Trophoblast cell (in vitro differentiated cells and primary cell): ENCODE measurements around the gene CACNB2.
A peak's percentile ranks its signal among the peaks of the same experiment; 100 is the strongest.

Experiments
- DNase-seq, 2 donors: peaks; one replicate each; pipeline ENCODE4 v3.0.0-alpha.2; 2016
- H2AFZ ChIP-seq: 2 replicates; pipeline ENCODE4 v1.6.1; 2013; ENCODE audit warnings: low read length, moderate library complexity, mild to moderate bottlenecking; ENCODE audit not compliant: insufficient read depth, poor library complexity
- H2AK5ac ChIP-seq: 2 replicates; pipeline ENCODE4 v1.6.1; 2013; ENCODE audit warnings: mild to moderate bottlenecking, low read length
- H2BK120ac ChIP-seq: 2 replicates; pipeline ENCODE4 v1.6.1; 2013; ENCODE audit warnings: low read length, mild to moderate bottlenecking, moderate library complexity; ENCODE audit not compliant: insufficient read depth, poor library complexity
- H2BK12ac ChIP-seq: 2 replicates; pipeline ENCODE4 v1.6.1; 2013; ENCODE audit warnings: mild to moderate bottlenecking, low read length, moderate library complexity
- H2BK5ac ChIP-seq: 2 replicates; pipeline ENCODE4 v1.6.1; 2013; ENCODE audit warnings: low read length, low read depth, moderate library complexity, mild to moderate bottlenecking; ENCODE audit not compliant: poor library complexity
- H3K14ac ChIP-seq: 2 replicates; pipeline ENCODE4 v1.6.1; 2013; ENCODE audit warnings: mild to moderate bottlenecking, low read length
- H3K18ac ChIP-seq: 2 replicates; pipeline ENCODE4 v1.6.1; 2013; ENCODE audit warnings: mild to moderate bottlenecking, low read length
- H3K23ac ChIP-seq: 2 replicates; pipeline ENCODE4 v1.6.1; 2013; ENCODE audit warnings: low read length
- H3K27ac ChIP-seq: 2 replicates; pipeline ENCODE4 v1.5.1; 2013; ENCODE audit warnings: low read depth, mild to moderate bottlenecking, inconsistent platforms, low read length, moderate library complexity
- H3K27me3 ChIP-seq: 2 replicates; pipeline ENCODE4 v1.6.1; 2013; ENCODE audit warnings: inconsistent platforms, mild to moderate bottlenecking, low read length, moderate library complexity; ENCODE audit not compliant: insufficient read depth
- H3K36me3 ChIP-seq, 2 experiments: 1 replicate in 1 of 2; 2 replicates in 1 of 2; pipeline ENCODE4 v1.6.1; 2013; ENCODE audit warnings: low read length in 2 of 2, mild to moderate bottlenecking in 2 of 2, moderate library complexity in 1 of 2; ENCODE audit not compliant: insufficient read depth in 2 of 2, control insufficient read depth in 1 of 2
- H3K4ac ChIP-seq: 2 replicates; pipeline ENCODE4 v1.6.1; 2013; ENCODE audit warnings: low read depth, mild to moderate bottlenecking, low read length, moderate library complexity
- H3K4me1 ChIP-seq, 2 experiments: 1 replicate in 1 of 2; 2 replicates in 1 of 2; pipeline ENCODE4 v1.6.1; 2013; ENCODE audit warnings: low read length in 2 of 2, mild to moderate bottlenecking in 2 of 2, moderate library complexity in 1 of 2; ENCODE audit not compliant: insufficient read depth in 2 of 2, control insufficient read depth in 1 of 2
- H3K4me2 ChIP-seq: 2 replicates; pipeline ENCODE4 v1.6.1; 2013; ENCODE audit warnings: inconsistent platforms, mild to moderate bottlenecking, low read length, moderate library complexity
- H3K4me3 ChIP-seq: 2 replicates; pipeline ENCODE4 v1.5.1; 2013; ENCODE audit warnings: mild to moderate bottlenecking, low read depth, low read length, inconsistent platforms
- H3K79me1 ChIP-seq: one replicate; pipeline ENCODE4 v1.6.1; 2013; ENCODE audit warnings: low read length
- H3K79me2 ChIP-seq: 2 replicates; pipeline ENCODE4 v1.6.1; 2013; ENCODE audit warnings: low read length, mild to moderate bottlenecking; ENCODE audit not compliant: control insufficient read depth, insufficient read depth, poor library complexity
- H3K9ac ChIP-seq: 2 replicates; pipeline ENCODE4 v1.6.1; 2013; ENCODE audit warnings: mild to moderate bottlenecking, low read length
- H3K9me3 ChIP-seq: 2 replicates; pipeline ENCODE4 v1.6.1; 2013; ENCODE audit warnings: low read depth, mild to moderate bottlenecking, control low read depth, inconsistent platforms, low read length; ENCODE audit not compliant: insufficient read depth
- H4K12ac ChIP-seq: 2 replicates; pipeline ENCODE4 v1.6.1; 2013; ENCODE audit warnings: low read depth, mild to moderate bottlenecking, low read length, moderate library complexity
- H4K8ac ChIP-seq: 2 replicates; pipeline ENCODE4 v1.6.1; 2013; ENCODE audit warnings: low read depth, mild to moderate bottlenecking, low read length, moderate library complexity
- H4K91ac ChIP-seq: one replicate; pipeline ENCODE4 v1.6.1; 2013; ENCODE audit warnings: low read depth, mild to moderate bottlenecking, low read length, moderate library complexity
- WGBS: extraction: QIAGEN DNeasy Blood & Tissue Kit; methylation state at CpG from one replicate; pipeline ENCODE4 v1.1.7; 2013; ENCODE audit warnings: missing lambda C conversion rate; ENCODE audit not compliant: insufficient read length, insufficient coverage; ENCODE audit errors: extremely low coverage; 5-methylcytosine and 5-hydroxymethylcytosine counted together

Gene CACNB2

GRCh38 chr10:18460032-18460431 lies 319.8 kb downstream of the CACNB2 start:
- H3K79me2 ChIP-seq, result no peaks in the 10 kb centered on the region
- H3K36me3 ChIP-seq, result no peaks in the 10 kb centered on the region
- H2AK5ac ChIP-seq, result no peak overlapping the region
- H3K79me1 ChIP-seq, result no peaks in the 10 kb centered on the region
- H2BK120ac ChIP-seq, result no peak overlapping the region
- no peak overlapping the region for H3K27ac ChIP-seq
- no peak overlapping the region for H3K14ac ChIP-seq
- H3K27me3 ChIP-seq, result no peaks in the 10 kb centered on the region
- no peak overlapping the region for H3K4me2 ChIP-seq
- H3K9me3 ChIP-seq, result no peaks in the 10 kb centered on the region
- H3K4ac ChIP-seq, result no peak overlapping the region
- H4K91ac ChIP-seq, result no peak overlapping the region
- no peak overlapping the region for H3K18ac ChIP-seq
- no peak for DNase-seq
- no peak overlapping the region for H2BK12ac ChIP-seq
- no peak overlapping the region for H2BK5ac ChIP-seq
- no peak overlapping the region for H4K8ac ChIP-seq
- no peaks in the 10 kb centered on the region for H3K4me1 ChIP-seq
- no peak overlapping the region for H3K4me3 ChIP-seq
- no CpG with 5 or more reads among the region's 2 CpGs for WGBS
- H3K9ac ChIP-seq, result no peak overlapping the region
- no peak overlapping the region for H3K23ac ChIP-seq
- no peak overlapping the region for H4K12ac ChIP-seq
- H2AFZ ChIP-seq, result no peak overlapping the region

- no peaks in the 10 kb centered on the region for H3K36me3 ChIP-seq
- H2BK12ac ChIP-seq, result no peak overlapping the region
- H3K79me2 ChIP-seq, result no peaks in the 10 kb centered on the region
- no peaks in the 10 kb centered on the region for H3K9me3 ChIP-seq
- no peak overlapping the region for H3K4ac ChIP-seq
- no peak overlapping the region for H2BK5ac ChIP-seq
- no peak overlapping the region for H3K23ac ChIP-seq
- no peak overlapping the region for H4K8ac ChIP-seq
- no peak overlapping the region for H2AFZ ChIP-seq
- H3K14ac ChIP-seq, result no peak overlapping the region
- H3K4me2 ChIP-seq, result no peak overlapping the region
- no peak overlapping the region for H3K9ac ChIP-seq
- no peak overlapping the region for H4K12ac ChIP-seq
- no peaks in the 10 kb centered on the region for H3K27me3 ChIP-seq
- WGBS, result no CpG with 5 or more reads among the region's 5 CpGs
- no peak overlapping the region for H2BK120ac ChIP-seq
- no peak overlapping the region for H3K4me3 ChIP-seq
- no peaks in the 10 kb centered on the region for H3K79me1 ChIP-seq
- H3K4me1 ChIP-seq, result no peaks in the 10 kb centered on the region
- H3K27ac ChIP-seq, result no peak overlapping the region
- DNase-seq, result no peak
- H3K18ac ChIP-seq, result no peak overlapping the region
- H4K91ac ChIP-seq, result no peak overlapping the region
- H2AK5ac ChIP-seq, result no peak overlapping the region
These were observed 323.5 kb downstream of the CACNB2 start for GRCh38 chr10:18463673-18464211.

DNA sequence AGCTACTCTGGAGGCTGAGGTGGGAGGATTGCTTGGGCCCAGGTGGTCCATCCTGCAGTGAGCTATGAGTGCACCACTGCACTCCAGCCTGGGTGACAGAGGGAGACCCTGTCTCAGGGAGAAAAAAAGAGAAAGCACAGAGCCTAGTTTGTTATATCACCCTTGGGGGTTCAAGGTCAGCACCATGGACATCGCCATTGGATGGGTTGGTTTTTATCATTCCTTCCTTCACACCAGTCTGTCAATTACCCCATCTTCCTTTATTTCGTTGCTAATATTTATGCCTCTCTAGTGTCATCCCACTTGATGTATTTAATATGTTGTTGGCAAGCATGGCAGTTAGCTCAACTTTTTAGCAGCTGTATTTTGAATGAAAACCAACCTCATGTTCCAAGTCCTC lies 328.9 kb downstream of the CACNB2 start:
- Histone ChIP-seq H2BK120ac (no peak overlapping the region), H2BK5ac (no peak overlapping the region), H2AK5ac (no peak overlapping the region), H3K9me3 (no peaks in the 10 kb centered on the region), H4K91ac (no peak overlapping the region), H3K27ac (no peak overlapping the region), H3K79me1 (no peaks in the 10 kb centered on the region), H3K23ac (no peak overlapping the region), H3K18ac (no peak overlapping the region), H3K4me2 (no peak overlapping the region), H3K27me3 (no peaks in the 10 kb centered on the region), H3K14ac (no peak overlapping the region), H3K36me3 (no peaks in the 10 kb centered on the region), H3K79me2 (no peaks in the 10 kb centered on the region), H3K4me1 (no peaks in the 10 kb centered on the region), H3K9ac (no peak overlapping the region), H3K4me3 (no peak overlapping the region), H2BK12ac (no peak overlapping the region), H4K8ac (no peak overlapping the region), H4K12ac (no peak overlapping the region), H3K4ac (no peak overlapping the region), H2AFZ (no peak overlapping the region)
- no CpG with 5 or more reads among the region's 2 CpGs for WGBS
- no peak for DNase-seq

DNA sequence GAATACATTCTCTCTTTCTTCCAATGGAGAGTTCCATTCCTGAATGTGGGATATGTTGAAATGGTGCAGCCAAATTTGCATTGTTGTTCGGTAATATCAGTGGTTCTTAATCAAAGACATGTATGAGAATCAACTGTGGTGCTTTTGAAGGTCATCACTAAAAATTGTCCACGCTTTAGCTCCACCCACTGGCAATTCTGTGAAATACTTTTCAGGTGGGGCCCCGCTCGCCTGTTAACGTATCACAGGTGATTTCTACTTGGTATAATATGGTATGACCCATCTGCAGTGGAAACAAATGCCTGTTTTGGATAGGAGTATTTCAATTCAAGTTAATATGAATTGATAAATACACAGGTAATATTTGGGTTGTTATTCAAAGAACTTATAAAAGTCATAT lies 332.8 kb downstream of the CACNB2 start:
- H4K12ac ChIP-seq, result no peak overlapping the region
- H4K91ac ChIP-seq, result no peak overlapping the region
- H2AFZ ChIP-seq, result no peak overlapping the region
- no peak overlapping the region for H2AK5ac ChIP-seq
- H3K27me3 ChIP-seq, result no peaks in the 10 kb centered on the region
- H3K4me2 ChIP-seq, result no peak overlapping the region
- no peaks in the 10 kb centered on the region for H3K79me1 ChIP-seq
- no peak overlapping the region for H3K9ac ChIP-seq
- no peak overlapping the region for H2BK5ac ChIP-seq
- H4K8ac ChIP-seq, result no peak overlapping the region
- no peak overlapping the region for H3K18ac ChIP-seq
- no peaks in the 10 kb centered on the region for H3K4me1 ChIP-seq
- no peak overlapping the region for H3K14ac ChIP-seq
- H3K36me3 ChIP-seq, result no peaks in the 10 kb centered on the region
- H3K4me3 ChIP-seq, result no peak overlapping the region
- H3K4ac ChIP-seq, result no peak overlapping the region
- no peak overlapping the region for H2BK120ac ChIP-seq
- no peaks in the 10 kb centered on the region for H3K79me2 ChIP-seq
- no peaks in the 10 kb centered on the region for H3K9me3 ChIP-seq
- no peak overlapping the region for H3K27ac ChIP-seq
- WGBS, result no CpG with 5 or more reads among the region's 5 CpGs
- H2BK12ac ChIP-seq, result no peak overlapping the region
- peak in 1 of 2 donors; percentile 39 for DNase-seq
- H3K23ac ChIP-seq, result no peak overlapping the region
